NCI-H2081 treated with DMSO at 0.1 percent for 48 hours (cell line): ENCODE results near the gene MSLN.

Experiments
- DNase-seq: peaks from one replicate; lab custom pipeline; 2025; lab: John Stamatoyannopoulos, UW

MSLN gene

DNA sequence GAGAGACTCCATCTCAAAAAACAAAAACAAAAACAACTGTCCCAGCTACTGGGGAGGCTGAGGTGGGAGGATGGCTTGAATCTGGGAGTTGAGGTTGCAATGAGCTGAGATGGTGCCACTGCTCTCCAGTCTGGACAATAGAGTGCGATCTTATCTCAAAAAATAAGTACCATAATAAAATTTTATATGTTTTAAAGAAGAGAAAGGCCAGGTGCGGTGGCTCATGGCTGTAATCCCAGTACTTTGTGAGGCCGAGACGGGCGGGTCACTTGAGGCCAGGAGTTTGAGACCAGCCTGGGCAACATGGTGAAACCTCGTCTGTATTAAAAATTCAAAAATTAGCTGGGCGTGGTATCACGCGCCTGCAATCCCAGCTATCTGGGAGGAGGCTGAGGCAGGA, 16.3 kb downstream of the MSLN start:
- no peak for DNase-seq

DNA sequence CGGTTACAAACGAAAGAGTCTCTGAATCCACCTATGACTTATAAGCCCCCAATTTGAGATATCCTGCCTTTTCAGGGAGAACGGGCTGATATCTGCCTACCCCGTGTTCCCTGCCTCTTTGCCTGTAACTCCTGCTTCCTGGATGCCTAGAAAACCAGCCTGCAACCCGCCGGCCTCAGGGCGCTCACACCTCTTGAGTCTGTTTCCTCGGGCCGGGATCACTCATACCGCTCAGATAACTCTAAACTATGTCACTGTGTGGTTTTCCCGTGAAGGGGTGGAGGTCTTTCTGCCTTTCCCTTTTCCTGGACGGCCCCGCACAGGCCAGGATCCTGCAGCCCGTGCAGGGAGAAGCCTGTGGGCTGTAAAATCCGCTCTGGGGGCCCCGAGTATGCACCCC, 17.3 kb downstream of the MSLN start:
- no peak for DNase-seq

DNA sequence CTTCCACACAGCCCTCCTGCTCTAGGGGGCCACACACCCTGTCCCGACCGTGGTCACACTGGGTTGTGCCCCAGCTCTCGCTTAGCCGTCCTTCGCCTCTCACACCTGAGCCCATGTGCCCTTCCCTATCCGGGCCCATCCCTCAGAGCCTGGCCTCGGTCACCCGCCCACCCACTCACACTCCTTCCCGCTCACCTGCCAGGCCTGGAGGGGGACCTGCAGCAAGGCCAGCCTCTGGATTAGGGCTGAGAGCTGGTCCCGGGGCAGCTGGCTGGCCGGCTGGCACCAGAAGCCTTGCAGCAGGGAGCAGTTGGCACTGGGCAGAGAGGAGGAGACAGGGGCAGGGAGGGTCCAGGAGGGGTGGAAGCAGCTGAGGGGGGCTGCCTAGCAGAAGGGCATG, 17.9 kb downstream of the MSLN start:
- DNase-seq: no peak

DNA sequence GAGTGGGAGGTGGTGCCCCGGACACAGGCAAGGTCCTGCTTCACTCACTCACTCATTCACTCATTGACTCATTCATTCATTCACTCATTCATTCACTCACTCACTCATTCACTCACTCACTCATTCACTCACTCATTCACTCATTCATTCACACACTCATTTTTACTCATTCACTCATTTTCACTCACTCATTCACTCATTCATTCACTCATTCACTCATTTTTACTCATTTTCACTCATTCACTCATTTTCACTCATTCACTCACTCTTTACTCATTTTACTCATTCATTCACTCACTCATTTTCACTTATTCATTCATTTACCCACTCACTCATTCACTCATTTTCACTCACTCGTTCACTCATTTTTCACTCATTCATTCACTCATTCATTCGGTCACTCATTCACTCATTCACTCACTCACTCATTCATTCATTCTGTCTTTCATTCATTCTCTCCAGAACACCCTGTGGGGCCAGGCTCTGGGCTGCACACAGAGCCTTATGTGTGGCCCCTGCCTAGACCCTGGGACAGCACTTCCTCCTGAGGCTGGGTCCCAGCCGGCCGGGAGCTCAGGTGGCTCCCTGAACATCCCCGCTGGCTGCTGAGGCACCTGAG, 18.5 kb downstream of the MSLN start:
- DNase-seq: no peak

DNA sequence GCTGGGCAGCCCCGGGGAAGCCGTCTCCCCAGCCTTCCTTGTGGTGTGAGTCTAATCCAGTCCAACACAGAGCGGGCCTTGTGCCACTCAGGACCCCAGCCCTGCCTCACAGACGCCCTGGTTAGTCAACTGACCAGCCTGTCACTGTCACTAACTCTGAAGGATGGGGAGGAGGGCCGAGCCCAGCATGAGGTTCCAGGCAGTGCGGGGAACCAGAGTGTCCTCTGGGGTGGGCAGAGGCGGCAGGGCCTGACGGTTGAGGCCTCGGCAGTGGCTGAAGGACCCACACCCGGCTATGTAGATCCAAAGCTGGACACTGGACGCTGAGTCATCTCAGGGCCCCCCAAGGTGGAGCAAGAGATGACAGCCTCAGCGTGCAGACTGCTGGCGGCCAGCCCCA, 19.0 kb downstream of the MSLN start:
- DNase-seq: no peak

DNA sequence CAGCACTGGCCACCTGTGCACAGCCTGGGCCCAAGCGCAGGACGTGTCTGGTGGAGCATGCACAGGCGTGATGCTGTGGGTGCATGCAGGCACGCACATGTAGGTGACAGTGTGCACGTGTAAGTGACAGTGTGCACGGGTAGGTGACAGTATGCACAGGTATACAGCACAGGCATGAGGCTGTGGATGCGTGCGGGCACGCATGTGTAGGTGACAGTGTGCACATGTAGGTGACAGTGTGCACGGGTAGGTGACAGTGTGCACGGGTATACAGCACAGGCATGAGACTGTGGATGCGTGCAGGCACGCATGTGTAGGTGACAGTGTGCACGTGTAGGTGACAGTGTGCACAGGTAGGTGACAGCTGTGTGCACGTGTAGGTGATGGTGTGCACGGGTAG, 19.8 kb downstream of the MSLN start:
- no peak for DNase-seq

DNA sequence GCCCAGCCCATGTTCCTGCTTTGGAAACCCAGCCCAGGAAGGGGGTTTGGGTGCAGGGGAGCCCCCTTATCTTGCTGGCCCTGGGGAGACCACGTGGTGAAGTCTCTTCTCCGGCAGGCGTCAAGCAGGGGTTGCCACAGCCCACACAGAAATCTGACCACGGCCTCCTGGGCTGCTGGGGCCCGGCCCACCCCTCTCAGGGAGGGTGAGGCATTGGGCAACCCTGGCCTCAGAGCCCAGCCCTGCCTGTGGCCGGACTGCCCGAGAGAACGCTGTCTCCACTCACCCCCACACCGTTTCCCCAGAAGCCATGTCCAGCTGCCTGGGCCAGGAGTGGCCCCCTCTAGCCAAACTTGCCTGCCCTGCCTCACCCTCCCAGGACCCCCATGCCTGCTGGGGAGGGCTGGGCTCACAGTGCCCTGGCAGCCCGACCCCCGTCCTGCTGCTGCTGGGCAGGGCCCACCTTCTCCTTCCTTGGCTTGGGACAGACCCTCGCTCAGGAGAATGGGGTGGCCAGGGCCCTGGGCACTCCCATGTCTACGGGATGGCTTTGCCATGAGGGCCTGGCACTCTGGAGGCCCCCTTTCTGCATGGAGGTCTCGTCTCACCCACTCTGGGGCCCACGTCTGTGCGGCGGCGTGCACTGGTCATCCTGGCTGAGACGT, 20.9 kb downstream of the MSLN start:
- no peak for DNase-seq

DNA sequence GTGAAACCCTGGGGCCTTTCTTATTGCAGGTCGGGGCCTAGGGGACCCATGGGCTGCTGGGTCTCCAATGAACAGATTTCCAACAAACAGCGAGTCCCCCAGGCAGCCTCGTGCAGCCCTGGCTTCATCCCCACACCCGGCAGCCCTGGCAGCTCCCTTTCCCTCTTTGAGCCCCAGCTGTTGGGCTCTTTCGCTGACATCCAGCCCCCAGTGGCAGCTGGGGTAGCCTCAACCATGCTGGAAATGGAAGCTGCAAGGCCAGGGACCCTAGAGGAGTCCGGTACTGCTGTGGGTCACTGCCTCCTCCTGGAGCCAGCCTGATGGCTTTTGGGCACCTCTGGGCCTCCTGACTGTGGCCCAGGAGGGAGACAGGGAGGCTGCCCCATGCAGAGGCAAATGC, 21.7 kb downstream of the MSLN start:
- no peak for DNase-seq

DNA sequence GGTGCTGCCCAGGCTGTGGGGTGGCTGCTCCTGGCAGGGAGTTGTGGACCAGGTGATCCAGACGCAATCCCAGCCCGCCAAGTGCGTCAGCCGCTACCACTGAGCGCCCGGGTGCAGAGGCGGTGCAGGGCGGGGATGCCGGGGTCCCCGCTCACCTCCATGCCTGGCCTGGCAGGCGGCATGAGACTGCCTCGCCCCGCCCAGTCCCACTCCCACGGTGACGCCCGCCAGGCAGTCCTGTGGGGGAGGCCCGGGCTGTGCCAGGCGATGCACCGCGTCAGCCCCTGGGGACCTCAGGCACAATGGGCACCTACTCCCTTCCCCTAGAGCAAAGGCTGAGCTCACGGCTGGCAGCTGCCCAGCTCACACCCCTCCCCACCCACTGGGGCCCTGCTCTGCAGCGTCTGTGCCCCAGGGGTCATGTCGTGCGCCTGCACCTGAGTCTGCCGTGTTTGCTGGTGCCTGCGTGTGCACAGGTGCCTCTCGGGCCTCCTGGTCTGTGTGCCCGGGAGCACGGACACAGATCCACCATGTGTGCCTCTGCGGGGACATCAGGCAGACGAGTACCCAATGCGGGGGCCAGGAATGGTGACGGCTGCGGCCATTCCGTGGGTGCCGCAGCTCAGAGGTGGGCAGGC, 22.4 kb downstream of the MSLN start:
- DNase-seq: no peak

DNA sequence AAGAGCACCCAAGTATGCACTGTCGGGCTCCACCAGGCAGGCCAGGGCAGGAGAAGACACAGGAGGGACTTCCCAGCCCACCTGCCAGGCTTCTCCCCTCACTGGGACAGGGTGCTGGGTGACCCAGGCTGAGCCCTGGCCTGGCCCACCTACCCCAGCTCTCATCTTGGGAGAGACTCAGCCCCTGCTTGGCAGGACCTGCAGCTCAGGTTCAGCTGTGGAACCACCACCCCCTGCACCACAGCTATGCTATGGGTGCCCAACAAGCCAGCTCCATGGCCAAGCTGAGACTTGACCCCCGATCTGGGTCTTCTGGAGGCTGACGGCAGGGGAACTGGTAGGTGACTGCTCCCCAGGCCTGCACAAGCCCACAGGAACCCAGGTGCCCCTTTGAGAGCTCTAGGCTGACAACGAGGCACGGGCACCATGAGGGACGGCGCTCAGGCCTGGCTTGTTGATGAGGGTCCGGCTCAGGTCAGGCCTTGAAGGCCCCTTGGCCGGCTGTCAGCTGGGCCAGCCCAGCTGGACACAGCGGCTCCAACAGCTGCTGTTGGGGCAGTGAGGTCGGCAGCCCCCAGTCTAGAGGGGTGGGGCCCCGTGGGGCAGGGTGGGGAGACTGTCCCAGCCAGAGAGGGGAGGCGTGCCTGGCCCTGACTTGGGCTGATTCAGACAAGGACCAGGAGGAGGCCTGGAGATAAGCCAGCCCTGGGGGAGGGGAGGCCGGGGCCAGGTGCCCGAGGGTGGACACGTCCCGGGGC, 23.0 kb downstream of the MSLN start:
- DNase-seq: no peak

DNA sequence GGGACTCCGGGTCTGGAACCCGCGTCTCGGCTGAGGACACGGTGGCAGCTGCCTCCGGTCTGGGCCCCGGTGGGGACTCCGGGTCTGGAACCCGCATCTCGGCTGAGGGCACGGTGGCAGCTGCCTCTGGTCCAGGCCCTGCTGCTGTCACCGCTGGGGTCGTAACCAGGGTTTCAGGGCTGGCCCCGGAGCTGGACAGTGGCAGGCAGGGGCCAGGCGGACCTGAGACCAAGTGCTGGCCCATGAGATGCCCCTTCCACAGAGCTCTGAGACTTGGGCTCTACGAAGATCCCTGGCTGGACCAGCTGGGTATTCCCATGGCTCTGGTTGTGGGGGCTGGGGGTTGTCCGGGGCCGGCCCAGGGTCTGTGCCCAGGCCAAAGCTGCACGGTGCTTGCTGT, 23.9 kb downstream of the MSLN start:
- DNase-seq: no peak

DNA sequence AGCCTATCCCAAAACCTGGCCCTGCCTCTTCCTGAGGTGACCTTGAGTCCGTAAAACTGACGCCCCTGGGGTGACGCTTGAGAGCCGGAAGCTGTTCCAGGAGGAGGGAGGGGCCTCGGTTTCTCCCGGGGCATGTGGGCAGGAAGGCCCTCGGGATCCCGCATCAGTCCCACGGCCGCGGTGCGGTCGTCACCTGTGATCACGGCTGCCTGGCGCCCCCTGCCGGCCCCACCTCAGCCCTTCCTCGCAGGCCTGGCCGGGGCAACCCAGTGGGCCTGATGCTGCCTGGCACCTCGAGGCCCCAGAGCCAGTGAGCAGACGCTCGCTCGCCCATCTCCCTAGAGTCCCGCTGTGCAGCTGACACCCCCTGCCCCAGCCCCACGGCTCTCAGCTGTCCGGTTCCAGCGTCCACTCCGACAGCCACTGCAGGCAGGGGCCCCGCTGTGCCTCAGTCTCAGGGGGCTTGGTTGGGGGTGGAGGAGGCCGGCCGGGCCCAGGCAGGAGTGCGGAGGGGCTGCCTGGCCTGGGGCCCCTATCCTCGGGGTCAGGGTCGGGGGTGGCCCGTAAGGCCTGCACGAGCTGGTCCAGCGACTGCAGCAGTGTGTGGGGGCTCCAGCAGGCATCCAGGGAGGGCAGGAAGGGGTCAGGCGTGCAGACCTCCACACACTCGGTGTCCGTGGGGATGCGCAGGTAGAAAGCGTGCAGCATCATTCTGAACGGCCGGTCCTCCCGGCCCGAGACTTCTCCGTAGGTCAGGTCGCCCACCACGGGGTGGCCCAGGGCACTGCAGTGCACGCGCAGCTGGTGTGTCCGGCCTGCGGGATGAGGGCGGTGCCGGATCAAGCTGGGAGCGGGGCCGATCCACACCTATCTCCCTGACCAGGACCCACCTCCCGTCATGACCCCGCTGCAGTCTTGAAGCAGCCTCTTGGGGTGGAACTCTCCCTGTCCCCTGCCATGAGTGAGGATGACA, 25.3 kb downstream of the MSLN start:
- no peak for DNase-seq

DNA sequence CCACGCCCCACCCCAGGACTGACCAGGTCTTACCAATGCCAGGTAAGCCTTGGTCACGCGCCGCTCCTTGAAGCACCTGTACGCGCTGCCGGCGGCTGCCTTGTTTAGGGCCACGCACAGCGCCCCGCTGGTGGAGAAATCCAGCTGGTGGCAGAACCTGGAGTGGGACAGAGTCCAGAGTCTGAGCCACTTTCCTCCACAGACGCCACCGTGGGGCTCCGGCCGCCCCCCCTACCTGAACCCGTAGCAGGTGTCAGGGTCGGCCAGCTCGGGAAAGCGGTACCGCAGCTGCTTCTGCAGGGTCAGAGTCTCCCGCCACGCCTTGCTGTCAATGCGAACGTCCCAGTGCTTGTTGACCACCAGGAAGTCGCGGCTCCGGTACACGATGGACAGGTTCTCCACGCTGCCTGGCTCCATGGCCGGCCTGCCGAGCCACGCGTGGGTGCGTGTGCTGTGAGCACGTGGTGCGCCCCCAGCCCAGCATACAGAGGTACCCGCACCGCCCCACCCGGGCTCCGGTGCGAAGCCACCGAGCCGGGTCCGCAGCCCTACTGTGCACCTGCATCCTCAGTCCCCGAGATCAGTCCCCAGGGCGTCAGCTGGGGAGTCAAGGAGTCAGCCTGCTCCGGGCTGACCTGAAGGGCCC, 26.9 kb downstream of the MSLN start:
- no peak for DNase-seq

DNA sequence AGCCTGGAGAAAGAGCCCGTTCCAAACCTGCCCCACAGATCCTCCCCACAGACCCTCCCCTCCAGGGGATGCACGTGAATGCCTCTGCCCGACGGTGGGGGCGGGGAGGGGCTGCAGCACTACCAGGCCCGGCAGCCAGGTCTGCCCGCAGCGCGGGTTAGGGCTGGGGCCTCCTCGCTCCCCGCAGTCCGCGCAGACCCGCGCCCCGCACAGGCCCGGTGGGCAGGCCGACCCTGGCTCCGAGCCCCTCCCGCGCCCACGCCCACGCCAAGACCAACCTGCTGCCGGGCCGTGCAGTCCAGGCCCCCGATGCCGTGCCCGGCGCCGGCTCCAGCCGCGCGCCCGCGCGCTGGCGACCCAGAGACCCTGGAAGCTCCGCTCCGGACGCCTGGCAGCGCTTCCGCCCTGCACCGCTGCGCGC, 27.5 kb downstream of the MSLN start, which contains the start of gene RPUSD1:
Gene RPUSD1, minus strand, starts transcription at position 404 of the 421 bp plus-strand sequence. CDS start 644 bp downstream, outside the sequence.
- no peak for DNase-seq

DNA sequence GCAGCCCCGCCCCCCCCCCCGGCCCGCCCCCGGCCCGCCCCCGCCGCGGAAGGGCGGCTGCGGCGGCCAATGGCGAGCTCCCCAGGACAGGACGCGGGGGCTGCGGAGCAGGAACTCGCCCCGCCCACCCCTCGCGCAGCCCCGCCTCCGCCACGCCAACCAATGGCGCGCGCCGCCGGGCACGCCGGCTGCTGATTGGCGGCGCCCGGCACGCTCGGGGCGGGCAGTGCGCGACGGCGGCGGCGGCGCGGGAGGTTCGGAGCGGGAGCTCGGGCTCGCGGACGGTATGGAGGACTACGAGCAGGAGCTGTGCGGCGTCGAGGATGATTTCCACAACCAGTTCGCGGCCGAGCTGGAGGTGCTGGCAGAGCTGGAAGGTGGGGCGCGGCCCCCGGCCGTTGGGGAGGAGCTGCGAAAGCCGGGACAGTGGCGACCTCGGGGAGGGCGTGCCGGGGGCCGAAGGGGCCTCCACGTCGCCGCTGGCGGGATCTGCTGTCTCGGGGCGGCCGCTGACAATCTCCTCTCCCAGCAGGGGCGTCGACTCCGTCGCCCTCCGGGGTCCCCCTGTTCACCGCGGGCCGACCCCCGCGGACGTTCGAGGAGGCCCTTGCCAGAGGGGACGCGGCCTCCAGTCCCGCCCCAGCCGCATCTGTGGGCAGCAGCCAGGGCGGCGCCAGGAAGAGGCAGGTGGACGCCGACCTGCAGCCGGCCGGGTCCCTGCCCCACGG, 28.0 kb downstream of the MSLN start, which contains the start of gene CHTF18:
Gene CHTF18, plus strand, starts transcription at position 222 of the 728 bp plus-strand sequence. Its CDS starts 65 bp downstream, at position 287.
- DNase-seq: peak; percentile 40

DNA sequence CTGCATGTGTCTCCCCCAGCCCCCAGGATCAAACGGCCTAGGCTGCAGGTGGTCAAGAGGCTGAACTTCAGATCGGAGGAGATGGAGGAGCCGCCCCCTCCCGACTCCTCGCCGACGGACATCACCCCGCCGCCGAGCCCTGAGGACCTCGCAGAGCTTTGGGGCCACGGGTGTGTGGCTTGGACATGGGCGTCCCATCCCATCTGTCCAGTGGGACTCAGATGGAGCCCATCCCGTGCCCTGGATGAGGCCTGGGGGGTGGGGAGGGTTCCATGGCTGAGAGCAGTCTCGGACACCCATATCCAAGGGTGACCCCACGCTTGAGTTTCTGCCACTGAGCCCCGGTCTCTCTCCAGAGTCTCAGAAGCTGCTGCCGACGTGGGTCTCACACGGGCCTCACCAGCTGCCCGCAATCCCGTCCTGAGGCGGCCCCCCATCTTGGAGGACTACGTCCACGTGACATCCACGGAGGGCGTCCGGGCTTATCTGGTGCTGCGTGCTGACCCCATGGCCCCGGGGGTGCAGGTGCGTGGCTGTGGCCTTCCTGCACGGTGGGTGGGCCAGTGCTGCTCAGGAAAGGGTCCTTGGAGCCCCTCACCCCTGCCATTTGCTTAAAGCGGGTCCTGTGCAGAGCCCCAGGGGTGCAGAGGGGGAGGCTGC, 28.8 kb downstream of the MSLN start:
- no peak for DNase-seq

DNA sequence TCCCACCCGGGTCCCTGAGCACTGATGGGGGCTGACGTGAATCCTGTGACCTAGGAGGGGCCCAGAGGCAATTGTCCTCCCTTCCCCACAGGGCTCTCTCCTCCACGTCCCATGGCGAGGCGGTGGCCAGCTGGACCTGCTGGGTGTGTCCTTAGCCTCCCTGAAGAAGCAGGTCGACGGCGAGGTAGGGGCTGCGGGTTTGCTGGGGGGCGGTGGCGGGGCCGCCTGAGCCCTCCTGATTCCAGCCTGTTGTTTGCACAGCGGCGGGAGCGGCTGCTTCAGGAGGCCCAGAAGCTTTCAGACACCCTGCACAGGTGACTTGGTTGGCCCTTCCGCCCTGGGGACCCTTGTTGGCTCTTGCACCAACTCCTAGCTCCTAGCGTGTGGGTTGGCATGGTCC, 29.6 kb downstream of the MSLN start:
- DNase-seq: no peak

DNA sequence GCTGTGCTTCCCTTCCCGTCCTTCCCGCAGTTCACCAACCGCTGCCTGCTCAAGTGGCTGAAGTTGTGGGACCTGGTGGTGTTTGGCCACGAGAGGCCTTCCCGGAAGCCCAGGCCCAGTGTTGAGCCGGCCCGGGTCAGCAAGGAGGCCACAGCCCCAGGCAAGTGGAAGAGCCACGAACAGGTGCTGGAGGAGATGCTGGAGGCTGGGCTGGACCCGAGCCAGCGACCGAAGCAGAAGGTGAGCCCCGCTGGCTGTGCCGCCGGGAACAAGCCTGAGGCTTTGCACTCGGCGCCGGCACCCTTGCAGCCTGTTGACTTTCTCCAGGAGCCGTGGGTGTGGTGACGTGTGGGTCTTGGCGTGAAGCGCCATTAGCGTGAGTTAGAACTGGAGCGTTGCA, 30.6 kb downstream of the MSLN start:
- DNase-seq: no peak

DNA sequence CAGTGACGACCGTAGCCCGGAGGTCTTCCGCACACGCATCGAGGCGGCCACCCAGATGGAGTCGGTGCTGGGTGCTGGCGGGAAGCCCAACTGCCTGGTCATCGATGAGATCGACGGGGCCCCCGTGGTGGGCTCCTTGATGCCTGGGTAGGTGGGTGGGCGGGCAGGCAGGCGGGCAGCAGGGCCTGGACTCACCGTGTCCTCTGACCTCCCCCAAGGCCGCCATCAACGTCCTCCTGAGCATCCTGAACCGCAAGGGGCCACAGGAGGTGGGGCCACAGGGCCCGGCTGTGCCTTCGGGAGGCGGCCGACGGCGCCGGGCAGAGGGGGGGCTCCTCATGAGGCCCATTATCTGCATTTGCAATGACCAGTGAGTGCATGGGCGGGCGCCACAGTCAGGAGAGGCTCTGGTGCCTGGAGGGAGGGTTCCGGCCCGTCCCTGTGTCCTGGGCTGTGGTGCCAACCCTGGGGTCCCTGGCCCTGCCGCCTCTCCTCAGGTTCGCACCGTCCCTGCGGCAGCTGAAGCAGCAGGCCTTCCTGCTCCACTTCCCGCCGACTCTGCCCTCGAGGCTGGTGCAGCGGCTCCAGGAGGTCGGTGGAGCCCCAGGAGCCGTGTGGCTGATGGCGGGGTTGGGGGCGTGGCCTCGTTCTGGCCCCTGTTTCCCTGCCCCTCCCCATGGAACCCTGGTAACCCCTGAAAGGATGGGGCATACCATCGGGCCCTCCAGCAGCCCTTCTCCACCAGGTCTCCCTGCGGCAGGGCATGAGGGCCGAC, 31.9 kb downstream of the MSLN start:
- no peak for DNase-seq
